Osteoblast (primary cell): ENCODE measurements around the gene MFAP3. TPM values are rescaled to one million over a fixed set of nuclear protein-coding genes. Genes with fewer than 3 reads are reported as not detected.

Experiments used
- DNase-seq: peaks from one replicate; pipeline ENCODE4 v3.0.0; 2011; ENCODE audit warnings: low spot score, mixed read lengths; ENCODE audit not compliant: insufficient read length; ENCODE audit errors: missing footprints
- H2AFZ ChIP-seq: 2 replicates; pipeline ENCODE4 v1.6.0; 2011; ENCODE audit warnings: mild to moderate bottlenecking, low read length
- H3K27ac ChIP-seq: 2 replicates; pipeline ENCODE4 v1.5.1; 2011; ENCODE audit warnings: mild to moderate bottlenecking, low read depth, low read length, moderate library complexity
- H3K27me3 ChIP-seq: 2 replicates; pipeline ENCODE4 v1.6.0; 2012; ENCODE audit warnings: mild to moderate bottlenecking, control low read depth, inconsistent platforms, low read length, moderate library complexity; ENCODE audit not compliant: insufficient read depth
- H3K36me3 ChIP-seq: 2 replicates; pipeline ENCODE4 v1.5.1; 2011; ENCODE audit warnings: mild to moderate bottlenecking, low read length, control low read depth, moderate library complexity; ENCODE audit not compliant: insufficient read depth
- H3K4me1 ChIP-seq: 2 replicates; pipeline ENCODE4 v1.5.1; 2011; ENCODE audit warnings: mild to moderate bottlenecking, low read length, control low read depth, moderate library complexity; ENCODE audit not compliant: insufficient read depth
- H3K4me2 ChIP-seq: 2 replicates; pipeline ENCODE4 v1.6.0; 2011; ENCODE audit warnings: mild to moderate bottlenecking, low read length; ENCODE audit not compliant: insufficient read depth
- H3K4me3 ChIP-seq: fragments of 200-600 bp; sonication (generic); 3 replicates; pipeline ENCODE4 v1.5.1; 2012; ENCODE audit warnings: mild to moderate bottlenecking, low read length, inconsistent platforms; ENCODE audit not compliant: insufficient read depth
- H3K79me2 ChIP-seq: 2 replicates; pipeline ENCODE4 v1.6.0; 2012; ENCODE audit warnings: mild to moderate bottlenecking, low read length, control low read depth, inconsistent platforms; ENCODE audit not compliant: insufficient read depth
- H3K9me3 ChIP-seq: 2 replicates; pipeline ENCODE4 v1.5.1; 2011; ENCODE audit warnings: low read depth, low read length, control low read depth
- H4K20me1 ChIP-seq: 2 replicates; pipeline ENCODE4 v1.6.0; 2012; ENCODE audit warnings: mild to moderate bottlenecking, low read length, control low read depth; ENCODE audit not compliant: insufficient read depth
- total RNA-seq: library from RNA; depleted of rRNA; stranded (reverse); fragments of >200 nt; gene quantifications from 2 replicates; pipeline ENCODE4 v1.2.3, GENCODE V29; 2012
- TF ChIP-seq, protein P1 (sequence below): IDR thresholded peaks from 2 replicates; pipeline ENCODE4 v1.5.1; 2011; ENCODE audit warnings: mild to moderate bottlenecking, low read depth, low read length, moderate library complexity; ENCODE audit errors: extremely low read depth

MFAP3 gene
- 84.3 and 90.1 TPM in 2 replicates for total RNA-seq

DNA sequence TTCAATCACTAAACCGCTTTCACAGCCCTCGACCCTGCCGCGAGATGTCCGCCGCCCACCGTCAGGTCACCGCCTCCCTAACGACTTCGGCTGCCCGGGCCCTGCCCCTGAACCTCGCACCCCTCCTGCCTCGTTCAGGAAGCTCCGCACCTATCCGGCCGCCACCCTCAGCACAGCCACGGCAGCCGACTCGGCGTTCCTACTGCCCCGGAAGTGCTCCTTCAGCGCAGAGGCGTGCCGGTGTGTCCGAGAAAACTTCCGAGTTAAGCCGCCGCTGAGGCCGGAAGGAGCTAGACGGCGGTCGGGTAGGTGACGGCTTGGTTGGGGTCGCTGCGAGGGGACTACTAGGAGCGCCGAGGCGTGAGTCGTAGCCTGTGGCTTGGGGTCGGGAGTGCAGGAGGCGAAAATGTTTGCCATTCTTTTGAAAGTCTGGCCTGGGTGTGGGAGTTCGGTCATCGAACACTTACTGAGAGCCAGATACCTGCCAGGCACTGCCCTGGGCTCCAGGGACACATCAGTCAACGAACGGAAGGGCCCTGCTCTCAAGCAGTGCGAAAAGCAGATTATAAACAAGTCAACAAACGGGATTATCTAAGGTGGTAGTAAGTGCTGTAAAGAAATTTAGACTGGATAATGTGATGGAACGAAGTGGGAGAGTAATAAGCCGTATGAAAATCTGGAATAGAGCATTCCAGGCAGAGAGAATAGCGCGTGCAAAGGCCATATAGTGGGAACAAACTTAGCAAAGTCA is at the start of gene MFAP3, which contains the start of gene FAM114A2:
MFAP3 (plus strand) TSS at position 261 of the 751 bp plus-strand sequence. CDS start 10,756 bp downstream, outside the sequence.
FAM114A2 (minus strand) TSS at position 204 of the 751 bp plus-strand sequence. CDS start 3,957 bp downstream, outside the sequence.
- no peaks in the 10 kb centered on the region for H3K9me3 ChIP-seq
- H3K4me2 ChIP-seq = peak within 1 kb of the TSS; percentile 82
- peak; percentile 92 for DNase-seq
- H3K79me2 ChIP-seq = peaks cover 74% of the 10 kb centered on the region
- H4K20me1 ChIP-seq = peaks cover 10% of the 10 kb centered on the region
- H3K27me3 ChIP-seq = no peaks in the 10 kb centered on the region
- H3K27ac ChIP-seq = peak within 1 kb of the TSS; percentile 90
- peaks cover 8% of the 10 kb centered on the region for H3K4me1 ChIP-seq
- TF ChIP-seq, protein P1, sequence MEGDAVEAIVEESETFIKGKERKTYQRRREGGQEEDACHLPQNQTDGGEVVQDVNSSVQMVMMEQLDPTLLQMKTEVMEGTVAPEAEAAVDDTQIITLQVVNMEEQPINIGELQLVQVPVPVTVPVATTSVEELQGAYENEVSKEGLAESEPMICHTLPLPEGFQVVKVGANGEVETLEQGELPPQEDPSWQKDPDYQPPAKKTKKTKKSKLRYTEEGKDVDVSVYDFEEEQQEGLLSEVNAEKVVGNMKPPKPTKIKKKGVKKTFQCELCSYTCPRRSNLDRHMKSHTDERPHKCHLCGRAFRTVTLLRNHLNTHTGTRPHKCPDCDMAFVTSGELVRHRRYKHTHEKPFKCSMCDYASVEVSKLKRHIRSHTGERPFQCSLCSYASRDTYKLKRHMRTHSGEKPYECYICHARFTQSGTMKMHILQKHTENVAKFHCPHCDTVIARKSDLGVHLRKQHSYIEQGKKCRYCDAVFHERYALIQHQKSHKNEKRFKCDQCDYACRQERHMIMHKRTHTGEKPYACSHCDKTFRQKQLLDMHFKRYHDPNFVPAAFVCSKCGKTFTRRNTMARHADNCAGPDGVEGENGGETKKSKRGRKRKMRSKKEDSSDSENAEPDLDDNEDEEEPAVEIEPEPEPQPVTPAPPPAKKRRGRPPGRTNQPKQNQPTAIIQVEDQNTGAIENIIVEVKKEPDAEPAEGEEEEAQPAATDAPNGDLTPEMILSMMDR = no peak
- H3K36me3 ChIP-seq = no peaks in the 10 kb centered on the region
- peak within 1 kb of the TSS; percentile 99 for H2AFZ ChIP-seq
- H3K4me3 ChIP-seq = peak within 1 kb of the TSS; percentile 86

DNA sequence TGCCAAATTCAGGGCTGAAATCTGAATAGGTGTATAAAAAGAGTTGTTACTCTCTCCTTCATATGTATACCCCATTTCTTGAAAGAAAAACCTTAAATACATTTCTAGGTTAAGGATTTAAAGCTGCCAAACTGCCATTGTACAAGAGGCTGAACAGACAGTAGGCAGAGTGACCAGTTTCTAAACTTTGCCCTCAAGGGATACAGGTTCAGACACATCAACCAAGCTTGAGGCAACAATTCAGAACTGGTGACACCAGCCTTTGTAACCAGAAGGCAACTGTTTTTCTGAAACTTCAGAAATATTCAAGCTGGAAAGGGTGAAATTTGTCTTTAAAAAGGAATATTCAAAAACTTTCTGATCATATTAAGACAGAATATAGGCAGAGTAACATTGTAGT is 47.6 kb upstream of the MFAP3 start:
- Histone ChIP-seq H3K9me3 (no peaks in the 10 kb centered on the region), H3K4me3 (no peak overlapping the region), H3K4me1 (no peaks in the 10 kb centered on the region), H3K4me2 (no peak overlapping the region), H3K79me2 (no peaks in the 10 kb centered on the region), H3K27me3 (no peaks in the 10 kb centered on the region), H3K27ac (no peak overlapping the region), H2AFZ (no peak overlapping the region), H3K36me3 (peaks cover 11% of the 10 kb centered on the region), H4K20me1 (no peaks in the 10 kb centered on the region)
- TF ChIP-seq, protein P1 = no peak
- DNase-seq = no peak

DNA sequence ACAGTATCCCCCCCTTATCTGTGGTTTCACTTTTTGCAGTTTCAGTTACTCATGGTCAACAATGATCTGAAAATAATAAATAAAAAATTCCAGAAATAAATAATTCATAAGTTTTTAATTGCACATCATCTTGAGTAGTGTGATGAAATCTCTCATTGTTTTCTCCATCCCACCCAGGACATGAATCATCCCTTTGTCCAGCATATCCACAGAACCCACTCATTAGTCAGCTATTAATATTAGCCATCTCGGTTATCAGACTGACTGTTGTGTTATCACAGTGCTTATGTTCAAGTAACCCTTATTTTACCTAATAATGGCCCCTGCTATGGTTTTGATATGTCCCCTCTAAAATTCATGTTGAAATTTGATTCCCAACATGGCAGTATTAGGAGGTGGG is 40.8 kb upstream of the MFAP3 start:
- DNase-seq = no peak
- no peak overlapping the region for H3K27ac ChIP-seq
- H3K4me2 ChIP-seq = no peak overlapping the region
- H3K9me3 ChIP-seq = no peaks in the 10 kb centered on the region
- H3K27me3 ChIP-seq = no peaks in the 10 kb centered on the region
- no peaks in the 10 kb centered on the region for H3K79me2 ChIP-seq
- H3K36me3 ChIP-seq = peaks cover 20% of the 10 kb centered on the region
- H4K20me1 ChIP-seq = no peaks in the 10 kb centered on the region
- no peak overlapping the region for H3K4me3 ChIP-seq
- no peak overlapping the region for H2AFZ ChIP-seq
- H3K4me1 ChIP-seq = no peaks in the 10 kb centered on the region
- TF ChIP-seq, protein P1 = no peak

DNA sequence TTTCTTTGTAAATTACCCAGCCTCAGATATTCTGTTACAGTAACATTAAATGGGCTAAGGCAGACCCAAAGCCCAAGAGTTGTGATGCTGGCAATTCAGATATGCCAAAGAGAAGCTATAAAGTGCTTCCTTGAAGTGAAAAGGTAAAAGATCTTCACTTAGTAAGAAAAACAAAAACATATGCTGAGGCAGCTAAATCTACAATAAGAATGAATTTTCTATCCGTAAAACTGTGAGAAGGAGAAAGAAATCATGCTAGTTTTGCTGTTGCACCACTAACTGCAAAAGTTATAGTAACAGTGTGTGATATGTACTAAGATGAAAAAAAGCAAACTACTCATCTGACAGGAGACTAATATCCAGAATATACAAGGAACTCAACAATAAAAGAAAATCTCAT is 40.0 kb upstream of the MFAP3 start:
- no peak overlapping the region for H3K4me2 ChIP-seq
- no peaks in the 10 kb centered on the region for H3K9me3 ChIP-seq
- peaks cover 17% of the 10 kb centered on the region for H3K36me3 ChIP-seq
- no peak overlapping the region for H3K4me3 ChIP-seq
- TF ChIP-seq, protein P1 = no peak
- no peak overlapping the region for H3K27ac ChIP-seq
- DNase-seq = no peak
- no peaks in the 10 kb centered on the region for H3K4me1 ChIP-seq
- no peaks in the 10 kb centered on the region for H3K79me2 ChIP-seq
- H3K27me3 ChIP-seq = no peaks in the 10 kb centered on the region
- no peak overlapping the region for H2AFZ ChIP-seq
- no peaks in the 10 kb centered on the region for H4K20me1 ChIP-seq
